ENCODE measurements around the gene CHGA.

CHGA gene

DNA sequence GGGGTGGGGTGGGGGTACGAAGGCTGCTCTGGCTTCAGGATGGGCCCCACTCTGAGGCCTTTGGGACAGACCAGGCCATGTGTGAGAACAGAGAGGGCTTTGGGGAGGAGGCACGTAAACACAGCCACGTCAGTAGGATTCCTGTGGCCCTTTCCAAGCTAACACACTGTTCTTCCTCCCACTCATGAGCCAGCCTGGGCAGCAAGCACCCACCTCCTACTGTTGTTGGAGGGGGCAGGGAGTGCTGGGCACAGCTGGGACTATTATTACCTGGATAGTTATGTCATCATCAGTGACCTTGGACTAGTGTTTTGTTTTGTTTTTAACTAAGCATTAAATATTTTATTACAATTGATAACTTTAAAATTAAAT, 5.3 kb downstream of the CHGA start:
- TF ChIP-seq, protein P1, sequence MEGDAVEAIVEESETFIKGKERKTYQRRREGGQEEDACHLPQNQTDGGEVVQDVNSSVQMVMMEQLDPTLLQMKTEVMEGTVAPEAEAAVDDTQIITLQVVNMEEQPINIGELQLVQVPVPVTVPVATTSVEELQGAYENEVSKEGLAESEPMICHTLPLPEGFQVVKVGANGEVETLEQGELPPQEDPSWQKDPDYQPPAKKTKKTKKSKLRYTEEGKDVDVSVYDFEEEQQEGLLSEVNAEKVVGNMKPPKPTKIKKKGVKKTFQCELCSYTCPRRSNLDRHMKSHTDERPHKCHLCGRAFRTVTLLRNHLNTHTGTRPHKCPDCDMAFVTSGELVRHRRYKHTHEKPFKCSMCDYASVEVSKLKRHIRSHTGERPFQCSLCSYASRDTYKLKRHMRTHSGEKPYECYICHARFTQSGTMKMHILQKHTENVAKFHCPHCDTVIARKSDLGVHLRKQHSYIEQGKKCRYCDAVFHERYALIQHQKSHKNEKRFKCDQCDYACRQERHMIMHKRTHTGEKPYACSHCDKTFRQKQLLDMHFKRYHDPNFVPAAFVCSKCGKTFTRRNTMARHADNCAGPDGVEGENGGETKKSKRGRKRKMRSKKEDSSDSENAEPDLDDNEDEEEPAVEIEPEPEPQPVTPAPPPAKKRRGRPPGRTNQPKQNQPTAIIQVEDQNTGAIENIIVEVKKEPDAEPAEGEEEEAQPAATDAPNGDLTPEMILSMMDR (IDR thresholded peaks at IDR 0.05; ENCODE audit: low read depth, low read length) = no peak
- no peak overlapping the region for H3K4me3 ChIP-seq (ENCODE audit: low read depth, low read length)
- no peak for DNase-seq (ENCODE audit: low read depth, low spot score)
- in situ Hi-C loops (cut with HindIII; ENCODE audit: low sequenced_read_pairs) = no loop called here

DNA sequence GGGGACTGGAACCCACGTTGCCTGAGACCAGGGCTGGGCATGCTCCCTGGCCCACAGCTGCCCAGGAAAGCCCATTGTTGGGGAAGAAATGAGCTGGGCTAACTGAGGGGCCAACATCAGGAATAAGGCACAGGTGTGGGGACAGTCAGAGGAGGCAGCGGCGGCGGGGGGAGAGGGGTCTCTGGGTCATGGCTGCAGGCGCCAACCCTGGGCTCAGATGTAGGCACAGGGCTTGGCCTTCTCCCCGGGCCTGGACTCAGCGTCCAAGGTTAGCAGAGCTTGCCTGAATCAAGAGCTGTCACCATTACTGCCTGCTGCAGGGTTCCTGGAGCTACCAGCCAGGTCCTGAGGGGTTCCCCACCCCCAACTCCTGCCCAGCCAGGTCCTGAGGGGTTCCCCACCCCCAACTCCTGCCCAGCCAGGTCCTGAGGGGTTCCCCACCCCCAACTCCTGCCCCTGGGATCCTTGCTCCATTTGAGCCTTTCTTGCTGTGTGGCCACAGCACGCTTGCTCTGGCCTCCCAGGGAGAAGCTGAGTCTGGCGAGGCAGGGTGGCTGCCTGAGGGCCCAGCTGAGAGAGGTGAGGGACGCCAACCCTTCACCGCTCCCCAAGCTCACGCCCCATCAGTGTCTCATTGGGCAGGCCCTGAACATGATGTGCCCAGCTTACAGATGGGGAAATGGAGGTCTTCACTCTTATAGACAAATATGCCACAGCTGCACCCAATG, 6.2 kb downstream of the CHGA start:
- TF ChIP-seq, protein P1 (IDR thresholded peaks at IDR 0.05; ENCODE audit: low read depth, low read length) = no peak
- DNase-seq (ENCODE audit: low read depth, low spot score) = no peak
- in situ Hi-C loops (cut with HindIII; ENCODE audit: low sequenced_read_pairs) = no loop called here
- no peak overlapping the region for H3K4me3 ChIP-seq (ENCODE audit: low read depth, low read length)

DNA sequence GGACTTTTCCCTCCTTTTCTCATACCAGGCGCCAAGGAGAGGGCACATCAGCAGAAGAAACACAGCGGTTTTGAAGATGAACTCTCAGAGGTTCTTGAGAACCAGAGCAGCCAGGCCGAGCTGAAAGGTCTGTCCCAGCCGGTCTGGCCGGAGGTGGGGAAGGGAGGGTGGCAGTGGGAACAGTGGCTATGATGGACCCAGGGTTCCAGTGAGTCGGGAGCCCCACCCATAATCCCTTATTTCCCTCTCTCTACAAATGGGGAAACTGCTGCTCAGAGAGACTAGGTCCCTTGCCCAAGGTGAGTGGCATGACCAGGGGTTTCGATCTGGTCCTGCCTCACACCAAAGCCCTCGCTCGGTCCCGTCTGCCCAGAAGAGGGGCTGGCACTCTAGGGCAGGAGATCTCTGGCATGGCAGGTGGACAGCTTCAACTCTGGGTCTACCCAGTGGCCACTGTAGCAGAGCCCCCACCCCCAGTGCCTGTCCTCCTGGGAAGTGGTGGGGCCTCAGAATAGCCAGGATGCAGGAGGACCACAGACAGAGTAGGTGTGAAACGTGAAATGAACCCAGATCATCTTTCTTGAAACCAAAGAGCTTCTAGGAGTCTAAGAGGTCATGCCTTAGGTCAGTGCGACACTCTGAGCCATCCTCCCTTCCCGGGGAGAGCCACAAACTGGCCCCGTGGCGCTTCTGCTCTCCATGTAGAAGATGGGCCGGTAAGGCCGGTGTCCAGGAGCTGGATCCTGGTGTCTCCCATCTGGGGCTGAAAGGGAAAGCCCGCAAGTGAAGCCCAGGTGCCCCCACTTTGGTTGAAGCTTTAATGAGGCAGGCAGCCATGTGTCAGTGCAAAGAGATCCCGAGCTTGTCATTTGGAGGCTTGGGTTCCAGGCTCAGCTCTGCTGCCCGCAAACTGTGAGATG, 7.0 kb downstream of the CHGA start:
- no peak overlapping the region for H3K4me3 ChIP-seq (ENCODE audit: low read depth, low read length)

DNA sequence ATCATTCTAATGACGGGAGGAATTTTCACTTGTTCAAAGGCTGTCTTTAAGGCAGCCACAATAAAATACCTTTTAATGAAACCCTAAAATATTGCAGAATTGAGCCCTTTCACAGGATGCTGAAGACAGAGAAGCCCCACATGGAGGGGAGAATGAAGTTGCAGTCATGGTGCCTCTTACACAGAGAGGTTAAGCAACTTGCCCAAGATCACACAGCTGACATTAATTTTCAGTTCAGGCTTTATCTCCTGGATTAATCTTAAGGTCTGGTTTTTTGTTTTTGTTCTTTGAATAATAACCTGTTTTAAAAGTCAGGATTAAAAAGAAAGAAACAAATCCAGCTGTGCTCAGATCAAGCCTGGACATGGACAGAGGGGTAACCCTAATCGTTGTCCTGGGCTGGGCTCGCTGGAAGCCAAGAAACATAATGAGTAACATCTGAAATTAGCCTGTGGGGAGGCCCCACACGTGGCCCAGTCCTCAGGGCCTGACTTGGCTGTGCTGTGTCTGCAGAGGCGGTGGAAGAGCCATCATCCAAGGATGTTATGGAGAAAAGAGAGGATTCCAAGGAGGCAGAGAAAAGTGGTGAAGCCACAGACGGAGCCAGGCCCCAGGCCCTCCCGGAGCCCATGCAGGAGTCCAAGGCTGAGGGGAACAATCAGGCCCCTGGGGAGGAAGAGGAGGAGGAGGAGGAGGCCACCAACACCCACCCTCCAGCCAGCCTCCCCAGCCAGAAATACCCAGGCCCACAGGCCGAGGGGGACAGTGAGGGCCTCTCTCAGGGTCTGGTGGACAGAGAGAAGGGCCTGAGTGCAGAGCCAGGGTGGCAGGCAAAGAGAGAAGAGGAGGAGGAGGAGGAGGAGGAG, 8.0 kb downstream of the CHGA start:
- TF ChIP-seq, protein P1 (IDR thresholded peaks at IDR 0.05; ENCODE audit: low read depth, low read length) = no peak
- in situ Hi-C loops (cut with HindIII; ENCODE audit: low sequenced_read_pairs) = no loop called here
- no peak for DNase-seq (ENCODE audit: low read depth, low spot score)
- no peak overlapping the region for H3K4me3 ChIP-seq (ENCODE audit: low read depth, low read length)

More for the DNA sequence above, 7.0 kb downstream of the CHGA start:
- TF ChIP-seq, protein P1 (IDR thresholded peaks at IDR 0.05; ENCODE audit: low read depth, low read length) = no peak
- in situ Hi-C loops (cut with HindIII; ENCODE audit: low sequenced_read_pairs) = no loop called here
- DNase-seq (ENCODE audit: low read depth, low spot score) = no peak

DNA sequence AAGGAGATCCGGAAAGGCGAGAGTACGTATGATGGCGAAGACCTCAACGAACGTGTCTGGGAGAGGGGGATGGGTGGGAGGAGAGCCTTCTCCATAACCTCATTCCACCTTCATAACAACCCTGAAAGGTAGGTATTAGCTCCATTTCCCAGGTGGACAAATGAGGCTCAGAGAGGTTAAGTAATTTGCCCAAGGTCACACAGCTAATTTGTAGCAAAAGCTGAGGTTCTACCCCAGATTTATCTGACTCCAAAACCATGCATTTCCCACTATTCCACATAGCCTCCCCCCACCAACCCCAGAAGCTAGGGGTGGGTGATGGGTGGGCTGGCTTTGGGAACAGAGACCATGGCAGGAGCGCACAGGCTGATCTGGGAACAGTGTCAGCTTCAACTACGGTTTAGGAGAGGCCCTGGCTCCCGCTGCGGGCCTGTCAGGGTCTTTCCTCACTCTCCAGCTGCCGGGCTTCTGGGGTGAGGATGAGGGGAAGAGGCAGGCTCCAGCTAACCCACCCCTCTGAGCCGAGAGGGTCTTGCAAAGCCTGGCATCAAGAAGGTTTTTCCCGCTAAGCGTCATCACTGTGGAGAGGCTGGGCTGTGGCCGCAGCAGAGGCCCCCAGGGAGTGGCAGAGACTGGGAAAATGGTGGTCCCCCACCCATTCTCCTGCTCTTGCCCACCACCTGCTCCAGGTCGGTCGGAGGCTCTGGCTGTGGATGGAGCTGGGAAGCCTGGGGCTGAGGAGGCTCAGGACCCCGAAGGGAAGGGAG, 8.9 kb downstream of the CHGA start:
- no peak overlapping the region for H3K4me3 ChIP-seq (ENCODE audit: low read depth, low read length)
- TF ChIP-seq, protein P1 (IDR thresholded peaks at IDR 0.05; ENCODE audit: low read depth, low read length) = no peak
- DNase-seq (ENCODE audit: low read depth, low spot score) = no peak
- in situ Hi-C loops (cut with HindIII; ENCODE audit: low sequenced_read_pairs) = no loop called here
